Calu3 (cell line): ENCODE measurements around the gene LRP6. TPM values are rescaled to one million over a fixed set of nuclear protein-coding genes. Genes with fewer than 3 reads are reported as not detected.

Source experiments
- BruUV-seq: library from RNA; stranded (reverse); fragments of 400-500 nt; replicated peaks from 2 replicates; lab custom pipeline; 2021; lab: Mats Ljungman, UMichigan
- CTCF ChIA-PET: fragments of 300-600 bp; sonication (Branson Sonifier 250); formaldehyde crosslinking; loops from one replicate; lab custom pipeline; 2022; ENCODE audit warnings: antibody characterized with exemption; lab: Charles Lee
- DNase-seq: peaks from one replicate; pipeline ENCODE4 v3.0.0; 2022
- H3K27ac Mint-ChIP-seq: one replicate; pipeline ENCODE4 v1.8.0; 2022; ENCODE audit warnings: mixed read lengths; ENCODE audit not compliant: unreplicated experiment
- H3K27me3 Mint-ChIP-seq: one replicate; pipeline ENCODE4 v1.8.0; 2022; ENCODE audit warnings: mixed read lengths; ENCODE audit not compliant: unreplicated experiment
- H3K36me3 Mint-ChIP-seq: one replicate; pipeline ENCODE4 v1.8.0; 2022; ENCODE audit warnings: mild to moderate bottlenecking, moderate library complexity, mixed read lengths; ENCODE audit not compliant: insufficient read depth, unreplicated experiment
- H3K4me1 Mint-ChIP-seq: one replicate; pipeline ENCODE4 v1.8.0; 2022; ENCODE audit warnings: mild to moderate bottlenecking, low read depth, mixed read lengths; ENCODE audit not compliant: unreplicated experiment
- H3K4me3 Mint-ChIP-seq: one replicate; pipeline ENCODE4 v1.8.0; 2022; ENCODE audit warnings: mild to moderate bottlenecking, low read depth, moderate library complexity, mixed read lengths; ENCODE audit not compliant: unreplicated experiment
- H3K9me3 Mint-ChIP-seq: one replicate; pipeline ENCODE4 v1.8.0; 2022; ENCODE audit warnings: low read depth, mixed read lengths; ENCODE audit not compliant: unreplicated experiment
- CTCF ChIP-seq: fragments of 200-600 bp; IDR thresholded peaks from one replicate; pipeline ENCODE4 v1.8.0; 2022; ENCODE audit warnings: antibody characterized with exemption; ENCODE audit not compliant: unreplicated experiment
- intact Hi-C: fragments of 100-400 bp; cut with micrococcal nuclease; formaldehyde crosslinking; loops from one replicate; pipeline ENCODE4 v1.10.0; 2022; ENCODE audit not compliant: unreplicated experiment
- total RNA-seq: library from RNA; stranded (reverse); gene quantifications from 2 replicates; pipeline ENCODE4 v1.2.3, GENCODE V29; 2022

LRP6 gene
- total RNA-seq, 1 experiment from 2014 or later: 74.8 TPM

GRCh38 chr12:12302976-12303375, 36.1 kb upstream of the LRP6 start:
- intact Hi-C loops: no loop called here
- Mint-ChIP-seq H3K4me3 (no peak overlapping the region), H3K27me3 (no peaks in the 10 kb centered on the region), H3K36me3 (no peaks in the 10 kb centered on the region), H3K9me3 (no peaks in the 10 kb centered on the region), H3K4me1 (no peaks in the 10 kb centered on the region), H3K27ac (no peak overlapping the region)
- CTCF ChIA-PET: no interaction called here
- no peak for TF ChIP-seq CTCF
- no peak for DNase-seq
- BruUV-seq: no TSS peak

- CTCF ChIA-PET: interaction anchor here (1.0 kb wide), 1 partner anchor 43 kb away, joined by 3 read pairs; no protein-coding TSS in a partner anchor
- H3K27me3 Mint-ChIP-seq: no peaks in the 10 kb centered on the region
- no TSS peak for BruUV-seq
- no peak overlapping the region for H3K27ac Mint-ChIP-seq
- no peaks in the 10 kb centered on the region for H3K4me1 Mint-ChIP-seq
- TF ChIP-seq CTCF: no peak
- DNase-seq: no peak
- H3K4me3 Mint-ChIP-seq: no peak overlapping the region
- no peaks in the 10 kb centered on the region for H3K36me3 Mint-ChIP-seq
- no peaks in the 10 kb centered on the region for H3K9me3 Mint-ChIP-seq
- intact Hi-C loops: no loop called here
These were observed 34.3 kb upstream of the LRP6 start for GRCh38 chr12:12301122-12301521.

- no peaks in the 10 kb centered on the region for H3K36me3 Mint-ChIP-seq
- no peak overlapping the region for H3K4me3 Mint-ChIP-seq
- no peak overlapping the region for H3K27ac Mint-ChIP-seq
- no peak for DNase-seq
- no TSS peak for BruUV-seq
- peaks cover 7% of the 10 kb centered on the region for H3K4me1 Mint-ChIP-seq
- no peaks in the 10 kb centered on the region for H3K9me3 Mint-ChIP-seq
- no peak for TF ChIP-seq CTCF
- CTCF ChIA-PET: interaction anchor here (1.7 kb wide), 1 partner anchor 15 kb away, joined by 6 read pairs; no protein-coding TSS in a partner anchor
- no peaks in the 10 kb centered on the region for H3K27me3 Mint-ChIP-seq
- intact Hi-C loops: no loop called here
These were observed 30.5 kb upstream of the LRP6 start for GRCh38 chr12:12297201-12297830.

GRCh38 chr12:12294215-12295005, 27.6 kb upstream of the LRP6 start:
- Mint-ChIP-seq H3K27me3 (no peaks in the 10 kb centered on the region), H3K9me3 (no peaks in the 10 kb centered on the region), H3K36me3 (no peaks in the 10 kb centered on the region), H3K4me1 (peaks cover 7% of the 10 kb centered on the region), H3K27ac (no peak overlapping the region), H3K4me3 (no peak overlapping the region)
- BruUV-seq: no TSS peak
- no peak for TF ChIP-seq CTCF
- no peak for DNase-seq
- CTCF ChIA-PET: no interaction called here
- intact Hi-C loops: no loop called here
